ENCODE data around the gene CASZ1.

CASZ1 gene

DNA sequence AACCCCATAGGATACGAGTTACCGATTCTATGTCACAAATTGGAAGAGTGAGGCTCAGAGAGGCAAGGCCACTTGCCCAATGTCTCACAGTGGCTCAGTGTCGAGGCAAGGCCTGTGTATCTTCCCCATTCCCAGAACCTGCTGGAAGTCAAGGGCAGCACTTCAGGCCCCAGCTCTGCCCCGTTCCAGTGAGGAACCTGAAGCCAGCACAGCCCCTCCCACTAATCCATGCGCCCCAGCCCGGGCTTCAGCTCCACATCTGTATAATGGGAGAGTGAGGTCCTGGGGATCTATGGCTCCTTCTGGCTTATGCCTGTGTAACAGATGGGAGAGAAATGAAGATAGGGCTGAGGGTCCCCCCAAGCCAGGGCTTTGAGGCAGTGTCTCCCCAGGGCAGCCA is 56.3 kb downstream of the CASZ1 start:
- TF ChIP-seq, protein P1, sequence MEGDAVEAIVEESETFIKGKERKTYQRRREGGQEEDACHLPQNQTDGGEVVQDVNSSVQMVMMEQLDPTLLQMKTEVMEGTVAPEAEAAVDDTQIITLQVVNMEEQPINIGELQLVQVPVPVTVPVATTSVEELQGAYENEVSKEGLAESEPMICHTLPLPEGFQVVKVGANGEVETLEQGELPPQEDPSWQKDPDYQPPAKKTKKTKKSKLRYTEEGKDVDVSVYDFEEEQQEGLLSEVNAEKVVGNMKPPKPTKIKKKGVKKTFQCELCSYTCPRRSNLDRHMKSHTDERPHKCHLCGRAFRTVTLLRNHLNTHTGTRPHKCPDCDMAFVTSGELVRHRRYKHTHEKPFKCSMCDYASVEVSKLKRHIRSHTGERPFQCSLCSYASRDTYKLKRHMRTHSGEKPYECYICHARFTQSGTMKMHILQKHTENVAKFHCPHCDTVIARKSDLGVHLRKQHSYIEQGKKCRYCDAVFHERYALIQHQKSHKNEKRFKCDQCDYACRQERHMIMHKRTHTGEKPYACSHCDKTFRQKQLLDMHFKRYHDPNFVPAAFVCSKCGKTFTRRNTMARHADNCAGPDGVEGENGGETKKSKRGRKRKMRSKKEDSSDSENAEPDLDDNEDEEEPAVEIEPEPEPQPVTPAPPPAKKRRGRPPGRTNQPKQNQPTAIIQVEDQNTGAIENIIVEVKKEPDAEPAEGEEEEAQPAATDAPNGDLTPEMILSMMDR (conservative IDR thresholded peaks at IDR 0.05; ENCODE audit: low read depth, low read length): no peak
- H3K36me3 ChIP-seq (ENCODE audit: insufficient read depth): no peaks in the 10 kb centered on the region

GRCh38 chr1:10739589-10739988 is 56.9 kb downstream of the CASZ1 start:
- no peaks in the 10 kb centered on the region for H4K20me1 ChIP-seq (ENCODE audit: insufficient read depth)
- TF ChIP-seq, protein P1 (conservative IDR thresholded peaks at IDR 0.05; ENCODE audit: low read depth, low read length): no peak
- peaks cover 95% of the 10 kb centered on the region for H3K27me3 ChIP-seq (ENCODE audit: insufficient read depth, low read depth)
- H3K9ac ChIP-seq: no peak overlapping the region
- no peaks in the 10 kb centered on the region for H3K4me1 ChIP-seq (ENCODE audit: low read depth, poor library complexity, severe bottlenecking)
- H3K79me2 ChIP-seq (ENCODE audit: insufficient read depth, low read depth): no peaks in the 10 kb centered on the region
- no peak overlapping the region for H3K4me3 ChIP-seq (IDR thresholded peaks at IDR 0.05; ENCODE audit: insufficient read depth, low read depth, low read length)
- H2AFZ ChIP-seq (ENCODE audit: low read depth): no peak overlapping the region
- H3K4me2 ChIP-seq: no peak overlapping the region
- no peaks in the 10 kb centered on the region for H3K36me3 ChIP-seq (ENCODE audit: insufficient read depth)
- no peak overlapping the region for H3K27ac ChIP-seq

More for the DNA sequence above, 56.3 kb downstream of the CASZ1 start:
- H3K4me1 ChIP-seq (ENCODE audit: low read depth, poor library complexity, severe bottlenecking): no peaks in the 10 kb centered on the region
- H4K20me1 ChIP-seq (ENCODE audit: insufficient read depth): no peaks in the 10 kb centered on the region
- H3K4me3 ChIP-seq (IDR thresholded peaks at IDR 0.05; ENCODE audit: insufficient read depth, low read depth, low read length): no peak overlapping the region
- H3K79me2 ChIP-seq (ENCODE audit: insufficient read depth, low read depth): no peaks in the 10 kb centered on the region
- H3K27me3 ChIP-seq (ENCODE audit: insufficient read depth, low read depth): peaks cover 95% of the 10 kb centered on the region
- H2AFZ ChIP-seq (ENCODE audit: low read depth): no peak overlapping the region
- H3K27ac ChIP-seq: no peak overlapping the region
- no peak overlapping the region for H3K4me2 ChIP-seq
- H3K9ac ChIP-seq: no peak overlapping the region

GRCh38 chr1:10738061-10739058 is 58.1 kb downstream of the CASZ1 start:
- Histone ChIP-seq H3K4me2 (no peak overlapping the region), H4K20me1 (ENCODE audit: insufficient read depth) (no peaks in the 10 kb centered on the region), H3K4me3 (IDR thresholded peaks at IDR 0.05; ENCODE audit: insufficient read depth, low read depth, low read length) (no peak overlapping the region), H3K36me3 (ENCODE audit: insufficient read depth) (no peaks in the 10 kb centered on the region), H3K79me2 (ENCODE audit: insufficient read depth, low read depth) (no peaks in the 10 kb centered on the region), H3K27ac (no peak overlapping the region), H3K9ac (no peak overlapping the region), H3K4me1 (ENCODE audit: low read depth, poor library complexity, severe bottlenecking) (no peaks in the 10 kb centered on the region), H3K27me3 (ENCODE audit: insufficient read depth, low read depth) (peaks cover 99% of the 10 kb centered on the region), H2AFZ (ENCODE audit: low read depth) (no peak overlapping the region)
- TF ChIP-seq, protein P1 (conservative IDR thresholded peaks at IDR 0.05; ENCODE audit: low read depth, low read length): no peak

DNA sequence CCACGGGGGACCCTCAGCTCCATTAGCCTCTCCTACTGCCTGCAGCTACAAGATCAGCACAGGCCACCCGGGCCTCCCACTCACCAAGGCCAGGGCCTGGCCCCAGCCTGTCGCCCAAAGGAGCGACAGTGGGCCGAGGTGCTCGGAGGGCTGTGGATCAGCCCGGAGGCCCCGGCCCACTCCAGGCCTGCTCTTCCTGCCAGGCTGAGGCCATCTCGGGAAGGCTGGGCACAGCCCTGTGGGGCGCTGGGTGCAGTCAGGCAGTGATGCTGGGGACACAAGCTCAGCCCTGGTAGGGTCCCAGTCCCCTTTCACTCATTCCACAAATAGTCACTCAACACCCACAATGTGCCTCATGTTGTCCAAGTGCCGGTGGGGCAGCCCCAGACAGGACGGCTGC is 58.8 kb downstream of the CASZ1 start:
- Histone ChIP-seq H3K4me3 (IDR thresholded peaks at IDR 0.05; ENCODE audit: insufficient read depth, low read depth, low read length) (no peak overlapping the region), H3K27me3 (ENCODE audit: insufficient read depth, low read depth) (peaks cover 99% of the 10 kb centered on the region), H2AFZ (ENCODE audit: low read depth) (no peak overlapping the region), H3K4me1 (ENCODE audit: low read depth, poor library complexity, severe bottlenecking) (no peaks in the 10 kb centered on the region), H3K36me3 (ENCODE audit: insufficient read depth) (no peaks in the 10 kb centered on the region), H4K20me1 (ENCODE audit: insufficient read depth) (no peaks in the 10 kb centered on the region), H3K4me2 (no peak overlapping the region), H3K27ac (no peak overlapping the region), H3K79me2 (ENCODE audit: insufficient read depth, low read depth) (no peaks in the 10 kb centered on the region), H3K9ac (no peak overlapping the region)
- TF ChIP-seq, protein P1 (conservative IDR thresholded peaks at IDR 0.05; ENCODE audit: low read depth, low read length): no peak
